GM19238 (cell line): ENCODE measurements around the gene SP8.

Experiments
- DNase-seq: peaks from one replicate; pipeline ENCODE4 v3.0.0; 2011; ENCODE audit warnings: low spot score; ENCODE audit not compliant: insufficient read length

SP8 gene

GRCh38 chr7:20776214-20776911 lies 10.3 kb downstream of the SP8 start:
- no peak for DNase-seq

- no peak for DNase-seq
These were observed 32.7 kb downstream of the SP8 start for GRCh38 chr7:20754001-20754400.

- no peak for DNase-seq
These were observed 36.8 kb downstream of the SP8 start for GRCh38 chr7:20749906-20750305.

GRCh38 chr7:20748853-20749252 lies 37.8 kb downstream of the SP8 start:
- DNase-seq, result no peak

- DNase-seq, result no peak
These were observed 39.7 kb downstream of the SP8 start for GRCh38 chr7:20747001-20747400.

GRCh38 chr7:20745702-20746101 lies 41.0 kb downstream of the SP8 start:
- no peak for DNase-seq

GRCh38 chr7:20744954-20745446 lies 41.7 kb downstream of the SP8 start:
- DNase-seq, result no peak

- no peak for DNase-seq
These were observed 43.8 kb downstream of the SP8 start for GRCh38 chr7:20742913-20743312.

- DNase-seq, result no peak
These were observed 44.9 kb downstream of the SP8 start for GRCh38 chr7:20741801-20742200.

GRCh38 chr7:20738518-20739481 lies 47.9 kb downstream of the SP8 start:
- DNase-seq, result no peak

GRCh38 chr7:20737840-20738448 lies 48.7 kb downstream of the SP8 start:
- no peak for DNase-seq

GRCh38 chr7:20735346-20736065 lies 51.2 kb downstream of the SP8 start:
- no peak for DNase-seq
